HG03039 (cell line): ENCODE data around the gene LYPD4.
"Not testable (repeated sequence)": the region's sequence is repeated elsewhere in the genome, so short reads cannot be mapped to it uniquely, and the experiment has no call there.

Experiments used
- ATAC-seq: cut with Tn5 transposase; IDR thresholded peaks from one replicate; pipeline ENCODE4 v1.9.1; 2021; ENCODE audit warnings: mild to moderate bottlenecking, moderate library complexity; ENCODE audit not compliant: unreplicated experiment

Gene LYPD4

GRCh38 chr19:41802770-41803169 lies 41.7 kb downstream of the LYPD4 start:
- ATAC-seq, result no peak

GRCh38 chr19:41801792-41802211 lies 42.7 kb downstream of the LYPD4 start:
- no peak for ATAC-seq

- ATAC-seq, result no peak
Measured at GRCh38 chr19:41801031-41801430, 43.5 kb downstream of the LYPD4 start.

GRCh38 chr19:41799444-41800000 lies 45.0 kb downstream of the LYPD4 start:
- ATAC-seq, result no peak

- ATAC-seq, result no peak
Measured at GRCh38 chr19:41796901-41797300, 47.6 kb downstream of the LYPD4 start.

GRCh38 chr19:41796362-41796761 lies 48.1 kb downstream of the LYPD4 start, which contains the start of gene CEACAM3:
CEACAM3 (plus strand) TSS chr19:41796587; CDS start chr19:41796678, 91 bp downstream.
- ATAC-seq, result no peak

GRCh38 chr19:41795031-41795461 lies 49.4 kb downstream of the LYPD4 start:
- no peak for ATAC-seq

GRCh38 chr19:41793414-41793727 lies 51.1 kb downstream of the LYPD4 start:
- ATAC-seq, result no peak

- no peak for ATAC-seq
Measured at GRCh38 chr19:41792513-41793413, 51.7 kb downstream of the LYPD4 start.

- not testable (repeated sequence) for ATAC-seq
Measured at GRCh38 chr19:41789053-41789452, 55.4 kb downstream of the LYPD4 start.

- ATAC-seq, result not testable (repeated sequence)
Measured at GRCh38 chr19:41788518-41788917, 56.0 kb downstream of the LYPD4 start.
